Measurements from ENCODE around the gene SPACDR. TPM values are rescaled to one million over a fixed set of nuclear protein-coding genes. Genes with fewer than 3 reads are reported as not detected.

Gene SPACDR
- total RNA-seq, 4 donors from 2014 or later: 0.68 TPM; not detected in 3

GRCh38 chr7:100441641-100442535, 22.2 kb downstream of the SPACDR start:
- TF ChIP-seq, protein P1, sequence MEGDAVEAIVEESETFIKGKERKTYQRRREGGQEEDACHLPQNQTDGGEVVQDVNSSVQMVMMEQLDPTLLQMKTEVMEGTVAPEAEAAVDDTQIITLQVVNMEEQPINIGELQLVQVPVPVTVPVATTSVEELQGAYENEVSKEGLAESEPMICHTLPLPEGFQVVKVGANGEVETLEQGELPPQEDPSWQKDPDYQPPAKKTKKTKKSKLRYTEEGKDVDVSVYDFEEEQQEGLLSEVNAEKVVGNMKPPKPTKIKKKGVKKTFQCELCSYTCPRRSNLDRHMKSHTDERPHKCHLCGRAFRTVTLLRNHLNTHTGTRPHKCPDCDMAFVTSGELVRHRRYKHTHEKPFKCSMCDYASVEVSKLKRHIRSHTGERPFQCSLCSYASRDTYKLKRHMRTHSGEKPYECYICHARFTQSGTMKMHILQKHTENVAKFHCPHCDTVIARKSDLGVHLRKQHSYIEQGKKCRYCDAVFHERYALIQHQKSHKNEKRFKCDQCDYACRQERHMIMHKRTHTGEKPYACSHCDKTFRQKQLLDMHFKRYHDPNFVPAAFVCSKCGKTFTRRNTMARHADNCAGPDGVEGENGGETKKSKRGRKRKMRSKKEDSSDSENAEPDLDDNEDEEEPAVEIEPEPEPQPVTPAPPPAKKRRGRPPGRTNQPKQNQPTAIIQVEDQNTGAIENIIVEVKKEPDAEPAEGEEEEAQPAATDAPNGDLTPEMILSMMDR (IDR thresholded peaks at IDR 0.05; ENCODE audit: low read depth): no peak

- TF ChIP-seq, protein P1 (IDR thresholded peaks at IDR 0.05; ENCODE audit: low read depth): no peak
Measured at GRCh38 chr7:100438172-100438571, 25.9 kb downstream of the SPACDR start.

DNA sequence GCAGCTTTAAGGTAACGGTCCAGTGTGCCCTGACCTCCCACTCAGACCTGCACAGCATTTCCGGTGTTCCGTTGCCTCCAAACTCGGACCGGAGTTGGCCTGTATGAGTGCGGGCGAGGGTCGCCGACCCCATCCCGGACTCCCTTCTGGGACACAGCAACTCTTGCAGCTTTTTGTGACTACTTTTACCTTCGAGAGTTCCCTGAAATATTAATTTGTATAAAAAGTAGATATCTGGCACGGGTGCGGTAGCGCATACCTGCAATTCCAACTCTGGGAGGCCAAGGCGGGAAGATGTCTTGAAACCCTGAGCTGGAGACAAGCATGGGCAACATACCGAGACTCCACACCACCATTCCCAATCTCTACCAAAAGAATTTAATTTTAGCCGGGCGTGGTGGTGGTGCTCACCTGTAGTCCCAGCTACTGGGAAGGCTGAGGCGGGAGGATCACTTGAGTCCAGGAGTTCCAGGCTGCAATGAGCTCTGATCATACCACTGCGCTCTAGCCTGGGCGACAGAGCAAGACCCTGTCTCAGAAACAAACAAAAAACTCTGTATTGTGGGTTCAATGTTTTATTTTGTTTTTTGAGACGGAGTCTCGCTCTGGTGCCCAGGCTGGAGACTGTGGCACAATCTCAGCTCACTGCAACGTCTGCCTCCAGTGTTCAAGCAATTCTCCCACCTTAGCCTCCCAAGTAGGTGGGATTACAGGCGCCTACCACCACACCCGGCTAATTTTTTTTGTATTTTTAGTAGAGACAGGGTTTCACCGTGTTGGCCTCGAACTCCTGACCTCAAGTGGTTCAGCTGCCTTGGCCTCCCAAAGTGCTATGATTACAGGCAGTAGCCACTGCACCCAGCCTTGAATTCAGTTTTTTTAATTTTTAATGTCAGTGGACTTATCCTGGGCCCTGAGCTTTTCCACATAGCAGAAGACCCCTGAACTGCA, 26.6 kb downstream of the SPACDR start:
- TF ChIP-seq, protein P1 (IDR thresholded peaks at IDR 0.05; ENCODE audit: low read depth): no peak

DNA sequence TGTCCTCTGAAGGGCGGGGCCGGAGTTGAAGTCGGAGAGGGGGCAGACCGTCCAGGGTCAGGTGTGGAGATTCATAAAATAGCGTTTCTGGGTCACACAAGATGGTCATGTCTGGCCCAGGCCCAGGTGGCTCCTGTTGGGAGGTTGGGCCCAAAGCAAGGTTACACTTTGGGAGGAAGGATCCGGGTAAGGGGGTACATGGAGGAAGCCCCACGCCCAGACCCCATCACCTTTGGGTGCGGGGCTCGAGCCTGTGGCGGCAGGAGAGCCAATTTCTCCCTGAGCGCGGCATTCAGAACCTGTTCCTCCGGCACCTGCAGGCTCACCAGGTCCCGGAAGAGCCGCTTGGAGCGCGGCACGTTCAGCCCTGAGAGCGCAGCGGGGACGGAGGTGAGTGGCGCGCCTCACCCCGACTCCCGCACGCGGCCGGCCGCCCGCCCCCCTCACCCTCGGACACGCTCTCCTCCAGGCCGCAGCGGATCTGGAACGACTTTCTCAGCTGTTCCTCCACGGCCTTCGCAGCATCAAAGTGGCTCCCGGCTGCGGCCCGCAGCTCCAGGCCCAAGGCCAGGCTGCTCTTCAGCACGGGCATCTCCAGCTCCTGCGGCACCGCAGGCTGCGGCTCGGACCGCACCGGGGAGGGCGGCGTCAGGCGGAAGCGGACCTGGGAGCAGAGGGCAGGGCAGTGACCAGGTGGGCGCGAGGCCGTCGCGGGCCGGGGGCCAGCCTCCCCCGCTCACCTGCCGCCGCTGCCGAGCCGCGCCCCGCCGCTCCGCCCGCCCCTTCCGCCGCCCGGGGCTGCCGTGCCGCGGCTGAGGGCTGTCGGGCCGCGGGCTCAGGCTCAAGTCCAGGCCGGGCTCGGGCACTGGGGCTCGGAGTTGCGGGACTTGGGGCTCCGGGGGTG, 28.4 kb downstream of the SPACDR start:
- TF ChIP-seq, protein P1 (IDR thresholded peaks at IDR 0.05; ENCODE audit: low read depth): no peak

- TF ChIP-seq, protein P1 (IDR thresholded peaks at IDR 0.05; ENCODE audit: low read depth): no peak
Measured at GRCh38 chr7:100434297-100435144, 29.5 kb downstream of the SPACDR start.

- TF ChIP-seq, protein P1 (IDR thresholded peaks at IDR 0.05; ENCODE audit: low read depth): no peak
Measured at GRCh38 chr7:100433592-100434296, 30.3 kb downstream of the SPACDR start.
